Parietal lobe (tissue), 1 donor: ENCODE measurements around the gene CRYAA. TPM values are rescaled to one million over a fixed set of nuclear protein-coding genes. Genes with fewer than 3 reads are reported as not detected.

Experiments
- total RNA-seq: library from RNA; depleted of rRNA; stranded (reverse); fragments of >200 nt; gene quantifications from one replicate; pipeline ENCODE4 v1.2.3, GENCODE V29; 2014

Gene CRYAA
- total RNA-seq, result not detected

GRCh38 chr21:43168708-43169107, at the start of gene CRYAA:
CRYAA (plus strand) TSS chr21:43169008; CDS start chr21:43169100, 92 bp downstream.

Other genes with a start within 250 kb of the CRYAA start
- gene ERVH48-1, start 243.4 kb upstream of the CRYAA start, total RNA-seq, result not detected
- gene PKNOX1, start 194.4 kb upstream of the CRYAA start, total RNA-seq, result 25.4 TPM
- gene CBS, start 93.2 kb upstream of the CRYAA start, total RNA-seq, result 122 TPM
- gene U2AF1, start 61.4 kb upstream of the CRYAA start, total RNA-seq, result 65.7 TPM